Limb (tissue), 2 donors: Measurements from ENCODE around the gene RAB4B.
"Not testable (repeated sequence)": the region's sequence is repeated elsewhere in the genome, so short reads cannot be mapped to it uniquely, and the experiment has no call there.

Source experiments
- DNase-seq, 2 donors: peaks; one replicate each; pipeline ENCODE4 v3.0.0-alpha.2; 2016; ENCODE audit errors: extremely low spot score in 2 of 2

RAB4B gene

DNA sequence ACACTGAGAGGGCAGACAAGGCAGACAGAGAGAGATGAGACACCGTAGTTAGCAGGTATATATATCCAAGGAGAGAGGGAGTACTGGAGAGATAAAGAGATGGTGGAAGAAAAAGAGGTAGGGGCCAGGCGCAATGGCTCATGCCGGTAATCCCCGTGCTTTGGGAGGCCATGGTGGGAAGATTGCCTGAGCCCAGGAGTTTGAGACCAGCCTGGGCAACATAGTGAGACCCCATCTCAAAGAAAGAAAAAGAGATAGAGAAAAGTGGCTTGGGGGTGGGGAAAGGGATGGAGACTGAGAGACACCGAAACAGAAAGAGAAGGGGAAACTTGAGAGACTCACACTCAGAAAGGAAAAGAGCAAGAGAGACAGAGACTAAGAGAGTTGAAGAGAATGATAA is 2.5 kb downstream of the RAB4B start:
- DNase-seq: no peak

DNA sequence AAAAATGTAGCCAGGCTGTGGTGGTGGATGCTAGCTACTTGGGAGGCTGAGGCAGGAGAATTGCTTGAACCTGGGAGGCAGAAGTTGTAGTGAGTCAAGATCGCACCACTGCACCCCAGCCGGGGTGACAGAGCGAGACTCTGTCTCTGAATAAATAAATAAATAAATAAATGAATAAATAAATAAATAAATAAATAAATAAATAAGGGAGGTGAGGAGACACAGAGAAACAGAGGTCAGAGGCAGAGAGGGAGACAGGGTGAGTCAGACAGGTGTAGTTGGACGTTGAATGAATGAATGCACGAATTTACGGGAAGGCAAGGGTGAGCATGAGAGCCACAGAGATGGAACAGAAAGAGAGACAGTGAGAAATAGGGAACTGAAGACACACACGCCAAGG is 3.1 kb downstream of the RAB4B start:
- DNase-seq: no peak

DNA sequence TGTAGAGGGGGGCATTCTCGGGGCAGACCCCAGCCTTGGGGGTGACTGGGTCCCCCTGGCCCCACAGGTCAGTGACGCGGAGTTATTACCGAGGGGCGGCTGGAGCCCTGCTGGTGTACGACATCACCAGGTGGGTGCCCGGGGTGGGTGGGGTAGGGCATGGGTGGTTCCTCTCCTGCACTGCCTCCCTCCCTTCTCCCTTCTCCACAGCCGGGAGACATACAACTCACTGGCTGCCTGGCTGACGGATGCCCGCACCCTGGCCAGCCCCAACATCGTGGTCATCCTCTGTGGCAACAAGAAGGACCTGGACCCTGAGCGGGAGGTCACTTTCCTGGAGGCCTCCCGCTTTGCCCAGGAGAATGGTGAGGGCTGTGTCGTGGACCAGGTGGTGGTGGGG is 5.7 kb downstream of the RAB4B start:
- no peak for DNase-seq

DNA sequence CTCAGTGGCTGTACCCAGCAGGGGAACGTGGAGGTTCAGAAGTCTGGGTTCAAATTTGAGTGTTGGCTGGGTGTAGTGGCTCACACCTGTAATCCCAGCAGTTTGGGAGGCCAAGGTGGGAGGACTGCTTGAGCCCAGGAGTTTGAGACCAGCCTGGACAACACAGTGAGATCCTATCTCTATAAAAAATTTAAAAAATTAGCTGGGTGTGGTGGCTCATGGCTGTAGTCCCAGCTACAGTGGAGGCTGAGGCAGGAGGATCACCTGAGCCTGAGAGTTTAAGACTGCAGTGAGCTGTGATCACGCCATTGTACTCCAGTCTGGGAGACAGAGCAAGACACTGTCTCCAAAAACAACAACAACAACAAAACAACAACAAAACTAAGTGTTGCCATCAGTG is 6.1 kb downstream of the RAB4B start:
- DNase-seq: not testable (repeated sequence)

DNA sequence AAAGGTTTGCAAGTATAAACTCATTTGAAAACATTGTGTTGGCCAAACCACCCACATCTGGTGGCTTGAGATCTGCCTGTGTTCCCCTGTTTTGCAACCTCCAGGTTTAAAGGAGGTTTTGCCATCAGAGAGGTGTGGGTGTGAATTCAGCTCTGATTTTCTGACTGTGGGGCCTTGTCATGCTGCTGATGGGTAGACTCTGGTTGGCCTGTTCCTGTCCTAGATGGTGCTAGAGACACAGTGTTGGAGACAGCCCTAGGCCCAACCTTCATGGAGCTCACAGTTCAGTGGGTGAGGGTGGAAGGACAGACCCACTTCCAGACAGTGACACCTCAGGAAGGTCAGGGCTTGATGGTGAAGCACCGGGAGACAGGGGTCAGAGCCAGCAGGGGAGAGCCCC is 7.5 kb downstream of the RAB4B start:
- no peak for DNase-seq

DNA sequence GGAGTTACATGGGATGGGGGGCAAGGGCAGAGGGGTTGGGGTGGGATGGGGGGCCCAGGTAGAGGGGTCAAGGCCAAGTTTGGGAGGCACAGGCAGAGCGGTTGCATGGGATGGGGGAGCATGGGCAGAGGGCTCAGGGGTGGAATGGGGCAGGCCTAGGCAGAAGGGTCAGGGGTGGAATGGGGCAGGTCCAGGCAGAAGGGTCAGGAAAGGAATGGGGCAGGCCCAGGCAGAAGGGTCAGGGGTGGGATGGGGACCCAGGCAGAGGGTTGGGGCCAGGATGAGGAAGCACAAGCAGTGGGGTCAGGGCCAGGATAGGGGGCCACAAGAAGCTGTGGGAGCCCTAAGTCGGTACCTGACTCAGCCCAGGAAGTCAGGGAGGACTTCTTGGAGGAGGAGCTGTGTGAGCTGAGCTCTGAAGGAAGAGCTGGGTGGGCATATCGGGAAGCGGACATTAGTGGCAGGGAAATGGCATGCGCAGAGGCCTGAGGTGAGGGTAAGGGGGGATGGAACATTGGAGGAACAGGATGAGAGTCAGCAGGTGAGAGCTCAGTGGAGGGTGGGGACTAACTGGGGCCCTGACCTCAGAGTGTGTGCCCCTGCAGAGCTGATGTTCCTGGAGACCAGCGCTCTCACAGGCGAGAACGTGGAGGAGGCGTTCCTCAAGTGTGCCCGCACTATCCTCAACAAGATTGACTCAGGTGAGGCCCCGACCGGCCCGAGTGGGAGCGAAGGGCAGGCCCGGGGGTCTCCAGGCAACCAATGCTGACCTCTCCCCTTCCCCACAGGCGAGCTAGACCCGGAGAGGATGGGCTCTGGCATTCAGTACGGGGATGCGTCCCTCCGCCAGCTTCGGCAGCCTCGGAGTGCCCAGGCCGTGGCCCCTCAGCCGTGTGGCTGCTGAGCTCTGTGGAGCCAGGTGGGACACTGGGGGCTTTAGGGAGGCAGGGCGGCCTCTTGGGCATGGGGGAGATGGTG is 8.3 kb downstream of the RAB4B start:
- no peak for DNase-seq

DNA sequence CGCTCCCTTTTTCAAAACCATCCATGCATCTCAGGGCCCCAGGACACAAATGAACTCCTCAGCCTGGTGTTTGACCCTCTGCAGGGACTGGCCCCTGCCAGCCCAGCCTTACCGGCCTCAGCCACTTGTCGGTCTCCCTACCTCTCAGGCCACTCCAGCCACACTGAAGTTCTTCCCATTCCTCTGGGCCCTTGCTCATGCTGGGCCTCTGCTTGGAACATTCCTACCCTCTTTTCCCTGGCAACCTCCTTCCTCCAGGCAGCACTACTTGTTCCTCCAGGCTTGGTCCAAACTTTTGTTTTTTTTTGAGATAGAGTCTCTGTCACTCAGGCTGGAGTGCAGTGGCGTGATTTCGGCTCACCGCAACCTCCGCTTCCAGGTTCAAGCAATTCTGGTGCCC is 13.3 kb downstream of the RAB4B start:
- DNase-seq: no peak

DNA sequence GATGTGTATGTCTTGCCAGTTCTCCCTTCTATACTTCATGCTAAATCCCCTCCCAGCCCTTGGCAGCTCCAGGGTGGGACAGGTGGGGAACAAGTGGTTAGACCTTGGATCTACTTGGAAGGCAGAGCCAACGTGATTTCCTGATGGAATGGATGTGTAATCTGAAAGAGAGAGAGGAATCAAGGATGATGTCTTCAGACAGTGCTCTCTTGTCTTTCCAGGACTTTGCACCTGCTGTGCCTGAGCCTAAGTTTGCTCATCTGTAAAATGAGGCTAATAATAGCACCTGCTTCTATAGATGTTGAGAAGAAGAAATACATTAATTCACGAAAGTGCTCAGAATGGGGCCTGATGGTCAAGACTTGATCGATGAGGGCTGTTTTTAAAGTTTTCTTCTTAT is 13.9 kb downstream of the RAB4B start:
- DNase-seq: no peak

DNA sequence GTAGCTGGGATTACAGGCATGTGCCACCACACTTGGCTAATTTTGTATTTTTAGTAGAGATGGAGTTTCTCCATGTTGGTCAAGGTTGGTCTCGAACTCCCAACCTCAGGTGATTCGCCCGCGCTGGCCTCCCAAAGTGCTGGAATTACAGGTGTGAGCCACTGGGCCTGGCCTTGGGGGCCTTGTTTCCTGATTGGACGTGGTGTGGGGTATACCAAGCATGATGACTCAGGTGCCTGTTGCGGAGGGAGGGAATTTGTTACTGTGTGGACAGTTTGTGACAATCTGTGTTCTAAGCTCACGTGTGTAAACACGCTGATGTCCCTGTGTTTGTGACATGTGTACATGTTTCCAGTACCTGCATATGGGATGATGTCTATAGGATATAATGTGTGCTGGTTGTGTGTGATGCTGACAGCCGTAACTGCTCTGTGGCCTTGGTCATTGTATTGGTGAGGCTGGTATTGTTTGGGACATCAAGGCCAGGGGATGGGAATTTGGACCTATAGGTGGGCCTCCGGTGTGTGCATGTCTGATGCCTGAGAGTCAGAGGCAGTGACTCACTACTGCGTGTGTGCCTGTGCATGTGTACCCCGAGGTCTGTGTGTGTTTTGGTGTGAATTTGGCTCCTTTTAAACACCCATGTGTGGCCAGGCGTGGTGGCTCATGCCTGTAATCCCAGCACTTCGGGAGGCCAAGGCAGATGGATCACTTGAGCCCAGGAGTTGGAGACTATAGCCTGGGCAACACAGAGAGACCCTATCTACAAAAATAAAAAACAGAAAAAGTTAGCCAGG is 19.3 kb downstream of the RAB4B start:
- DNase-seq: no peak

DNA sequence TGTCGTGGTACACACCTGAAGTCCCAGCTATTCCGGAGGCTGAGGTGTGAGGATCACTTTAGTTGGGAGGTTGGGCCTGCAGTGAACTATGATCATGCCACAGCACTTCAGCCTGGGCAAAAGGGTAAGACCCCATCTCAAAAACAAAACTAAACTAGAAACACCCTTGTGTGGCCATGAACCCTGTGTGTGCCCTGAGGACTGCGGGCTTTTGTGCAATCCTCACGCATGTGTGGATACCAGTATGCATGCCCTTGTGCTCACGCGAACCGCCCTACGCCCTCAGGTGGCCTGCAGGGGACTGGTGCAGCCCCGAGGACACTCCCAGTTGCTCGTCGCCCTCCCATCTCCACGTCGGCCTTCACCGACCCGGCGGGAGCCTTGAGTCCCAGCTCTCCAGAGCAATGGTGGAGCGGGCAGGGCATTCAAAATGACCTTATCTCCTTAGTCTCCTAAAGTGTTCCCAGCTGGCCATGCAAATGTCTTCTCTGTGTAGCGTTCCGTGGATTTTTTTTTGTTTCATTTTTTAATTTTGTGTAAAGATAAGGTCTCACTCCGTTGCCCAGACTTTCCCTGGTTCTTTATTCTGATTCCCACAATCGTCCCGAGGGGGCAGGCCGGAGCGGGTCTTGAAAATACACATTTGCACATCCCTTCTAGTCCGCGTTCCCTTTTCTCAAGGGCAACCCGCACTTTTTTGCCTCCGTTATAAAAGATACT is 20.1 kb downstream of the RAB4B start:
- no peak for DNase-seq

DNA sequence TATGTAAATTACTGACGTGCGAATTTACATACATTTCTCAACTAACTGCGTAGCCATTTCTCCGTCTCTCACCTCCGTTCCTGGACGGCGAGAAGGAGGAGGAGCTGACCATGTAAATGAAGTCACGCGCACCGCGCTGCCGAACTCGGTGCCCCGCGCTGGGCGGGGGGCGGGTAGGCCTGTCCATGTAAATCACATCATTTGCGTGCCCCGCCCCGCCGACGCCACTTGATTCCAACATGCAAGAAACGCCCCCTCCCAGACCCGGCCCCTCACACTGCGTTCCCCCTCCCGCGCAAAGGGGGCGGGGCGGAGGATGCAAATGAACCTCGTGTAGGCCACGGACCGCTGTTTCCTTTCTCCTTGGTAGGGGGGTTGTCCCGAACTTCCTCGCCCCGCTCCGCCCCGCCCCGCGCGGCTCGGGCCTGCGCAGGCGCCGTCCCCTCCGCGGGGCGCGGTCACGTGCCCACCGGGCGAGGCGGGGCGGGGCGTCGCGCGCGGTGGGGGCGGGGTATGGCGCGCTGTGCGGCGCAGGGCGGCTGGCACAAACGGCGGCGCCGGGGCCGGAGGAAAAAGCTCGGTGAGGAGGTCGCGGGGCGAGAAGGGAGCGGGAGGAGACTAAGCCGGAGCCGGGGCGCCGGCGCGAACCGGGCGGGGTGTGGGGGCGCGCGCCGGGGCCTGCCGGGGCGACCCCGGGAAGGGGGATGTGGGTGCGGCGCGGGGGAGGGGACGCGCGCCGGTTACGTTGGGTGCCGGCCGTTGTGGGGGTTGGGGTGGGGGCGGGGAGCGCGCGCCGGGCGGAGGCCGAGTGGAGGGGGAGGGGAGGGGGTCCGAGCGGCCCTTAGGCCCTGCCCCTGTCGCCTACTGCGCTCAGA is 20.9 kb downstream of the RAB4B start, which contains the start of gene EGLN2:
TSS of gene EGLN2 (plus strand) at position 509 of the 875 bp plus-strand sequence. CDS start 1,382 bp downstream, outside the sequence.
- DNase-seq: peak; percentile 99 to 100

DNA sequence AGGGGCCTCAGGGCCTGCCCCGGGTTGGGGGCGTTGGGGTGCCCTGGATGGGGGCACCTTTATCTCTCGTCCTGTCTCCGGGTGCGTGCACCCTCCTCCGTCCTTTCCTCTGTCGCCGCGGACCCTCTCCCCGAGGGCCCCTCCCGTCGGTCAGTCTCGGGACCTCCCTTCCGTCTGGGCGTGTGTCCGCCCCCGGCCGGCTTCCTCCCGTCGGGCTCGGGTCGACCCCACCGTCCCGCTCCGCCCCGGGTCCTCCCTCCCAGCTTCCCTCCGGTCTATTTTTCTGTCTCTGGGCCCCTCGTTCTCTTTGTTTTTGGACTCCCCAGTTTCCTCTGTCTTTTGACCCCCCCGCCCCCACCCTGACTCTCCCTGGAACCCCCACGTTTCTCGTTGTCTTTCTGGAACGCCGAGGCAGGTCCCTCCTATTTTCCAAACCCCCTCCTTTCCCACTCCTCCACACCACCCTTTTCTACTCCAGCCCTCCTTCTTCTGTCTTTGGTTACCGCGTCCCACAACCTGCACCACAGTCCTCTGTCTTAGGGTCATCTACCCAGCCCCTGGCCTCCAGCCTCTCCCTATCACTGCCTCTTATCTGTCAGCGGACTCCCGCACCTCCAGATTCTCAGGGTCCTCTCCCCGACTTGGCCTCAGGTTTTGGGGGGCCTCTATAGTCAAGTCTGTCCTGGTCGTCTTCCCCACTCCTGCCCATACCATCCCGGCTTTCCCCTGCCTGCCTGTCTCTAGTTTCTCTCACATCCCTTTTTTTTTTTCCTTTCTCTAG is 21.7 kb downstream of the RAB4B start:
- peak in 1 of 2 donors; percentile 68 for DNase-seq

DNA sequence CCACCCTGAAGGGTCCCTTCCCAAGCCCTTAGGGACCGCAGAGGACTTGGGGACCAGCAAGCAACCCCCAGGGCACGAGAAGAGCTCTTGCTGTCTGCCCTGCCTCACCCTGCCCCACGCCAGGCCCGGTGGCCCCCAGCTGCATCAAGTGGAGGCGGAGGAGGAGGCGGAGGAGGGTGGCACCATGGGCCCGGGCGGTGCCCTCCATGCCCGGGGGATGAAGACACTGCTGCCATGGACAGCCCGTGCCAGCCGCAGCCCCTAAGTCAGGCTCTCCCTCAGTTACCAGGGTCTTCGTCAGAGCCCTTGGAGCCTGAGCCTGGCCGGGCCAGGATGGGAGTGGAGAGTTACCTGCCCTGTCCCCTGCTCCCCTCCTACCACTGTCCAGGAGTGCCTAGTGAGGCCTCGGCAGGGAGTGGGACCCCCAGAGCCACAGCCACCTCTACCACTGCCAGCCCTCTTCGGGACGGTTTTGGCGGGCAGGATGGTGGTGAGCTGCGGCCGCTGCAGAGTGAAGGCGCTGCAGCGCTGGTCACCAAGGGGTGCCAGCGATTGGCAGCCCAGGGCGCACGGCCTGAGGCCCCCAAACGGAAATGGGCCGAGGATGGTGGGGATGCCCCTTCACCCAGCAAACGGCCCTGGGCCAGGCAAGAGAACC is 22.4 kb downstream of the RAB4B start:
- DNase-seq: no peak

DNA sequence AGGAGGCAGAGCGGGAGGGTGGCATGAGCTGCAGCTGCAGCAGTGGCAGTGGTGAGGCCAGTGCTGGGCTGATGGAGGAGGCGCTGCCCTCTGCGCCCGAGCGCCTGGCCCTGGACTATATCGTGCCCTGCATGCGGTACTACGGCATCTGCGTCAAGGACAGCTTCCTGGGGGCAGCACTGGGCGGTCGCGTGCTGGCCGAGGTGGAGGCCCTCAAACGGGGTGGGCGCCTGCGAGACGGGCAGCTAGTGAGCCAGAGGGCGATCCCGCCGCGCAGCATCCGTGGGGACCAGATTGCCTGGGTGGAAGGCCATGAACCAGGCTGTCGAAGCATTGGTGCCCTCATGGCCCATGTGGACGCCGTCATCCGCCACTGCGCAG is 22.9 kb downstream of the RAB4B start:
- DNase-seq: no peak

DNA sequence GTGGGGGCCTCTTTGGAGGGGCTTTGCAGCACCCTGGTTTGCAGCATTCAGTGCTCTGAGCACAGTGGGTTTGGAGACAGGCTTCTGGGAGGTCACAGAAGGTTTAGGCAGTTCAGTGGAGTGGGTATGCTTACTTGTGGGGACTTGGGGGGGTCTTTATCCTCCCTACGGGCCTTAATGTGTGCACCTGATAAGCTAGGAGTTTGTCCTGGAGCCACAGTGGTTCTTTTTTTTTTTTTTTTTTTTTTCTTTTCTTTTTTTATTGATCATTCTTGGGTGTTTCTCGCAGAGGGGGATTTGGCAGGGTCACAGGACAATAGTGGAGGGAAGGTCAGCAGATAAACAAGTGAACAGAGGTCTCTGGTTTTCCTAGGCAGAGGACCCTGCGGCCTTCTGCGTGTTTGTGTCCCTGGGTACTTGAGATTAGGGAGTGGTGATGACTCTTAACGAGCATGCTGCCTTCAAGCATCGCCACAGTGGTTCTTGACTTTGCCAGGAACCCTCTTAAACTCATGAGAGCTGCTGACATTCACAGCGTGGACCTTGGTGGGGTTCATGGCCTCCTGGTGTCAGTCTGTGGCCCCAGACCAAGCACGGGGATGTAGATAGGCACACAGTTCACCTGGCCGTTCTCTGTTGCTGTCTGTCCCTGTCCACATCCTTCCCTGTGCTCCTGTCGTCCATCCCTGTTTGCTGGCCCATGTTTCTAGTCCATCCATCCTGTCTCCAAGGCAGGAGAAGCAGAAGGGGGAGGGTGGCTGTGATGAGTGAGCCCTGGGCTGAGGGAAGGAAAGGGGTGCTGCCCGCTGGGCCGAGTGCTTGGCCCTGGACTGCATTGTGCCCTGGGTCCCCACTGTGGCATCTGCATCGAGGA is 23.6 kb downstream of the RAB4B start:
- DNase-seq: no peak

DNA sequence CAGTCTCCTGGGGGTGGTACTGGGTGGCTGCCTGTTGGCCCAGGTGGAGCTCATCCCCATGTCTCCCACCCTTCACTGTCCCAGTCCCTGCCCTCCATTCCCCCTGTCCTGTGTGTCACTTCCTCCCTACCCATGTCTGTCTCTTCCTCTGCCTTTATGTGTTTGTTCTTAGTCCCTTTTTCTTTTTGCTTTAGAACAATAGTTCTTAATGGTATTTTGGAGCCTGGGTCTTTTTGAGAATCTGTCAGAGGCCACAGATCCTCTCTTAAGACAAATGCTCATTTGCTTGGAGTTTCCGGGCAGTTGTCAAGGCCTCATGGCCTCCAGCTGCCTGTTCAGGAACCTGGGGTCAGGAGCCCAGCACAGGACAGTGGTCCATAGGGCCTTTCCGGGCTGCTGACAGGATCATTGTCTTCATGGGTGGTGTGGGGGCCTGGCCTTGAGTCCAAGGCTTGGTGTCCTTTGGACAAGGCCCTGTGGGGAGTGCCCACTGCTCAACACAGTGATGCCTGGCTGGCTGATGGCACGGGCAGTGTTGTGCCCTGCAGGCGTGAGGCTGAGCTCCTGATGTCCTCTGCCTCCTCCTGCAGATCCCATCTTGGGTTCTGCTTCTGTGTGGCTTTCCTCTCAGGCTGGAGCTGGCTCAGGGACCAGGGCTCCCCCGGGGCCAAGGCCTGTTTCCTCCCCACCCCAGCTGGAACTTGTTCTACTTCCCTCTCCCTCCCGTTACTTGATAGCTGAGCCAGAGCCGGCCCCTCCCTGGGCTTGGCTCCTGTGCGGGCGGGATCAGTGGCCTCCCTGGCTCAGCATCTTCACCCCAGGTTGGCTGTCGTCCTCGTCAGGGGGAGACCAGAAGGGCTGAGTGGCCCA is 24.5 kb downstream of the RAB4B start:
- DNase-seq: no peak

DNA sequence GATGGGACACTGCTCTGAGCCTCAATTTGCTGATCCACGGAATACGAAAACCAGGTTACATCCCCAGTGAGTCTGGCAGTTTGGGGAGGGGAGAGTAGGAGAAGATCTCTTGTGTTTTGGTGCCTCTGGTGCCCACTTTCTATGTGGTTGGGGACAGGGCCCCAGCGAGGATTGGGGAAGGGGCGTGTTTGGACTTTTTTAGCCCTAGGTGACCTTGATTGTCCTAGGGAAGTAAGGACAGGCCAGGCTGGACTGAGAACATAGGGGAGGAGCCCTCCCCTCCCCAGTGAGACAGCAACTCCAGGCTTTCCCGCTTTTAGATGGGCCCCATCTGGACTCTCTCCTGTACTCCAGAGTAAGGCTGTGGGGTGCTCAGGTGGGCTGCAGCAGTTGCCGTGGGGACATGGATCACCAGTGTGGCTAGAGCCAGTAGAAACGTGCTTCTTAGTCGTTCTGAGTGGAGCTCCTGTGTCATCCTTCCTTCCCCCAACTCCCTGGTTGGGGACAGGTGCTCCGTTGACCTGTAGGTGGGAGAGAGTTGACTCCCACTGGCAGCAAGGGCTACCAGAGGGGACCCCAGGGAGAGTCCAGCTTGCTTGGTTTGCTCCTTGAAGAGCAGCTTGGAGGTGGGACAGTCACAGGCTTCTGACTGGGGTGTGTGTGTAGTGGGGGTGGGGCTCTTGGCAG is 25.3 kb downstream of the RAB4B start:
- DNase-seq: no peak
